K562 (cell line): ENCODE measurements around the gene CUX1. TPM values are rescaled to one million over a fixed set of nuclear protein-coding genes. Genes with fewer than 3 reads are reported as not detected.

ENCODE experiments used
- ATAC-seq: fragments of 200-7000 bp; cut with Tn5 transposase; 3 replicates; pipeline ENCODE4 v1.9.1; 2020; ENCODE audit warnings: moderate library complexity
- BruUV-seq: library from RNA; stranded (reverse); fragments of 400-500 nt; replicated peaks from 2 replicates; lab custom pipeline; 2021; lab: Mats Ljungman, UMichigan
- CTCF ChIA-PET: fragments of 300-600 bp; formaldehyde crosslinking; extraction: SDS; loops from one replicate; lab custom pipeline; 2021; ENCODE audit warnings: low intra/inter-chr PET ratio; lab: Yijun Ruan, JAX
- POLR2A ChIA-PET: fragments of 300-600, 350-650 bp; sonication (Branson Sonifier 250); formaldehyde crosslinking; extraction: SDS; loops from one replicate; lab custom pipeline; 2021; ENCODE audit warnings: antibody characterized with exemption, inconsistent platforms; lab: Yijun Ruan, JAX
- DNase-seq, 4 experiments: peaks; one replicate each; pipeline versions ENCODE4 v3.0.0 to v3.0.0-alpha.2; 2011 to 2018; ENCODE audit warnings: low spot score in 3 of 4, mixed read lengths in 3 of 4; ENCODE audit errors: extremely low read depth in 1 of 4
- FAIRE-seq: peaks from 2 replicates; lab custom pipeline; 2011; peaks lifted over from hg19 to GRCh38; lab: Jason Lieb, UNC
- H2AFZ ChIP-seq: 2 replicates; pipeline ENCODE4 v1.6.0; 2011; ENCODE audit warnings: low read depth, low read length, control low read depth, inconsistent platforms
- H3K27ac ChIP-seq: fragments of 200-600 bp; 3 replicates; pipeline ENCODE4 v1.8.0; 2011; ENCODE audit warnings: low read depth, mild to moderate bottlenecking, control low read depth, inconsistent platforms, low read length, moderate library complexity, mixed read lengths; ENCODE audit errors: extremely low read depth
- H3K27me3 ChIP-seq, 2 experiments: fragments of 300-600 bp in 1 of 2; 2 replicates in 1 of 2; 3 replicates in 1 of 2; pipeline versions ENCODE4 v1.6.0 to v1.8.0; 2011; ENCODE audit warnings: inconsistent platforms in 2 of 2, low read length in 2 of 2, mild to moderate bottlenecking in 1 of 2, mixed read lengths in 1 of 2, moderate library complexity in 1 of 2; ENCODE audit not compliant: control insufficient read depth in 2 of 2, insufficient read depth in 2 of 2
- H3K36me3 ChIP-seq: fragments of 300-600 bp; 3 replicates; pipeline ENCODE4 v1.8.0; 2011; ENCODE audit warnings: mild to moderate bottlenecking, low read length, inconsistent platforms; ENCODE audit not compliant: control insufficient read depth, insufficient read depth
- H3K4me1 ChIP-seq, 2 experiments: fragments of 200-600 bp in 1 of 2; replicated peaks in 1 of 2; 2 replicates in 1 of 2; 3 replicates in 1 of 2; pipeline versions ENCODE4 v1.5.1 to v1.8.0; 2011; ENCODE audit warnings: inconsistent platforms in 2 of 2, low read length in 2 of 2, mild to moderate bottlenecking in 1 of 2, mixed read lengths in 1 of 2, moderate library complexity in 1 of 2; ENCODE audit not compliant: control insufficient read depth in 2 of 2, insufficient read depth in 2 of 2
- H3K4me2 ChIP-seq: 2 replicates; pipeline ENCODE4 v1.6.1; 2011; ENCODE audit warnings: low read length, control low read depth, inconsistent platforms, mixed read lengths; ENCODE audit not compliant: insufficient read depth
- H3K4me3 ChIP-seq: fragments of 200-600 bp; sonication (generic), shearing (Covaris generic); 2 replicates; pipeline ENCODE4 v1.5.1; 2016; ENCODE audit warnings: control low read depth, inconsistent platforms
- H3K79me2 ChIP-seq: fragments of 200-600 bp; 3 replicates; pipeline ENCODE4 v1.8.0; 2011; ENCODE audit warnings: low read length, inconsistent platforms; ENCODE audit not compliant: control insufficient read depth, insufficient read depth
- H3K9ac ChIP-seq, 2 experiments: 2 replicates each; pipeline versions ENCODE4 v1.6.0 to v1.6.1; 2011; ENCODE audit warnings: low read depth in 2 of 2, low read length in 2 of 2, control low read depth in 1 of 2, inconsistent platforms in 1 of 2, mild to moderate bottlenecking in 1 of 2, mixed read lengths in 1 of 2; ENCODE audit not compliant: insufficient read depth in 1 of 2
- H3K9me1 ChIP-seq: one replicate; pipeline ENCODE4 v1.6.0; 2011; ENCODE audit warnings: inconsistent platforms, mild to moderate bottlenecking, low read length, moderate library complexity; ENCODE audit not compliant: control insufficient read depth, insufficient read depth
- H3K9me3 ChIP-seq: replicated peaks from 2 replicates; pipeline ENCODE4 v1.5.1; 2011; ENCODE audit warnings: low read depth, low read length, inconsistent platforms; ENCODE audit not compliant: control insufficient read depth, insufficient read depth
- H4K20me1 ChIP-seq: replicated peaks from 2 replicates; pipeline ENCODE4 v1.6.1; 2011; ENCODE audit warnings: low read length, inconsistent platforms, mixed read lengths; ENCODE audit not compliant: control insufficient read depth, insufficient read depth
- CTBP1 ChIP-seq: fragments of 450-650 bp; IDR thresholded peaks from 2 replicates; pipeline ENCODE4 v1.6.1; 2016; ENCODE audit warnings: borderline replicate concordance
- CTCF ChIP-seq, 3 experiments: IDR thresholded peaks in 2 of 3; conservative IDR thresholded peaks in 1 of 3; 2 replicates each; pipeline ENCODE4 v1.5.1; 2011 to 2012; ENCODE audit warnings: low read length in 3 of 3, mild to moderate bottlenecking in 3 of 3, control low read depth in 2 of 3, improper control_type of control experiment in 1 of 3, inconsistent platforms in 1 of 3, low read depth in 1 of 3, mixed read lengths in 1 of 3, moderate library complexity in 1 of 3; ENCODE audit not compliant: insufficient read depth in 2 of 3
- ESRRA ChIP-seq: fragments of 450-650 bp; IDR thresholded peaks from 2 replicates; pipeline ENCODE4 v1.6.1; 2014; ENCODE audit warnings: low read depth, mild to moderate bottlenecking, moderate library complexity, borderline replicate concordance
- MXI1 ChIP-seq: IDR thresholded peaks from 2 replicates; pipeline ENCODE4 v1.6.1; 2011; ENCODE audit warnings: low read depth, mild to moderate bottlenecking, improper control_type of control experiment, low read length
- NR2C1 ChIP-seq, 2 experiments: fragments of 450-650 bp; IDR thresholded peaks; 2 replicates each; pipeline ENCODE4 v1.6.1; 2017; ENCODE audit warnings: mild to moderate bottlenecking in 2 of 2, antibody characterized with exemption in 1 of 2, inconsistent platforms in 1 of 2, missing compliant biosample characterization in 1 of 2, missing genetic modification characterization in 1 of 2
- NRF1 ChIP-seq, 2 experiments: fragments of 450-650 bp; IDR thresholded peaks in 1 of 2; conservative IDR thresholded peaks in 1 of 2; 2 replicates each; pipeline ENCODE4 v1.6.1; 2014; ENCODE audit warnings: mild to moderate bottlenecking in 2 of 2
- NUFIP1 ChIP-seq: fragments of 450-650 bp; IDR thresholded peaks from 2 replicates; pipeline ENCODE4 v1.6.1; 2018; ENCODE audit not compliant: partially characterized antibody
- RAD21 ChIP-seq, 2 experiments: fragments of 250-450 bp in 1 of 2; fragments of 450-650 bp in 1 of 2; sonication (Bioruptor Pico) in 1 of 2; formaldehyde crosslinking in 1 of 2; IDR thresholded peaks in 1 of 2; conservative IDR thresholded peaks in 1 of 2; 2 replicates each; pipeline versions ENCODE4 v1.4.0 to v1.8.0; 2020 to 2022; ENCODE audit warnings: mild to moderate bottlenecking in 2 of 2, moderate library complexity in 1 of 2
- SMAD2 ChIP-seq: fragments of 150-350 bp; IDR thresholded peaks from 2 replicates; pipeline ENCODE4 v1.6.1; 2014; ENCODE audit warnings: low read depth, mild to moderate bottlenecking, low read length
- WGBS: fragments of 100-300 bp; shearing (Covaris generic); methylation state at CpG from one replicate; pipeline ENCODE4 v1.1.6; 2016; ENCODE audit warnings: low coverage, mixed read lengths; ENCODE audit not compliant: insufficient coverage; ENCODE audit errors: missing lambda C conversion rate; 5-methylcytosine and 5-hydroxymethylcytosine counted together
- in situ Hi-C: fragments of 300-500 bp; cut with MboI; formaldehyde crosslinking; loops from 4 replicates; pipeline ENCODE4 v1.15.0; 2018; ENCODE audit warnings: inconsistent platforms, mixed read lengths
- intact Hi-C: fragments of 100-400 bp; cut with micrococcal nuclease; formaldehyde crosslinking; loops from 2 replicates; pipeline ENCODE4 v1.14.2; 2022
- polyA plus RNA-seq, 8 experiments: library from polyadenylated mRNA; depleted of rRNA in 4 of 8; stranded (reverse) in 5 of 8; unstranded in 3 of 8; fragments of >200 nt; fragmentation: Nextera tagmentation in 2 of 8; fragmentation: Illumina TruSeq in 1 of 8; extraction: Ambion mirVana in 2 of 8; extraction: Trizol in 1 of 8; gene quantifications; 2 replicates each; pipeline versions ENCODE4 v1.2.1 to v1.2.3, GENCODE V29; 2011 to 2014; ENCODE audit warnings: inconsistent platforms in 1 of 8, missing spikeins in 1 of 8
- total RNA-seq, 7 experiments: library from RNA; depleted of rRNA in 6 of 7; stranded (reverse); fragments of >200 nt in 6 of 7; fragmentation: Illumina TruSeq in 2 of 7; extraction: Trizol in 2 of 7; gene quantifications; 2 replicates each; pipeline versions ENCODE4 v1.2.1 to v1.2.3, GENCODE V29; 2011 to 2021; ENCODE audit warnings: low replicate concordance in 1 of 7
- TF ChIP-seq, protein P1 (sequence below), 3 experiments: fragments of 200-800 bp in 1 of 3; sonication (Bioruptor generic) in 1 of 3; sonication (generic) in 1 of 3; formaldehyde crosslinking in 1 of 3; IDR thresholded peaks; 2 replicates each; pipeline versions ENCODE4 v1.6.1 to v1.8.0; 2016 to 2022; ENCODE audit warnings: mild to moderate bottlenecking in 2 of 3, missing compliant biosample characterization in 2 of 3, missing genetic modification characterization in 2 of 3, missing genetic modification reagents in 1 of 3
- TF ChIP-seq, protein P2 (sequence below): IDR thresholded peaks from 2 replicates; pipeline ENCODE4 v1.6.1; 2011; ENCODE audit warnings: borderline replicate concordance, low read depth, mild to moderate bottlenecking, moderate library complexity, low read length; ENCODE audit not compliant: insufficient read depth, poor library complexity, severe bottlenecking

CUX1 gene
- total and polyA plus RNA-seq, 9 of the 15 experiments (the other 6 are each of a cell fraction or from before 2014, with no cell fraction given), result 3.6 to 55.3 (median 25.2) TPM

DNA sequence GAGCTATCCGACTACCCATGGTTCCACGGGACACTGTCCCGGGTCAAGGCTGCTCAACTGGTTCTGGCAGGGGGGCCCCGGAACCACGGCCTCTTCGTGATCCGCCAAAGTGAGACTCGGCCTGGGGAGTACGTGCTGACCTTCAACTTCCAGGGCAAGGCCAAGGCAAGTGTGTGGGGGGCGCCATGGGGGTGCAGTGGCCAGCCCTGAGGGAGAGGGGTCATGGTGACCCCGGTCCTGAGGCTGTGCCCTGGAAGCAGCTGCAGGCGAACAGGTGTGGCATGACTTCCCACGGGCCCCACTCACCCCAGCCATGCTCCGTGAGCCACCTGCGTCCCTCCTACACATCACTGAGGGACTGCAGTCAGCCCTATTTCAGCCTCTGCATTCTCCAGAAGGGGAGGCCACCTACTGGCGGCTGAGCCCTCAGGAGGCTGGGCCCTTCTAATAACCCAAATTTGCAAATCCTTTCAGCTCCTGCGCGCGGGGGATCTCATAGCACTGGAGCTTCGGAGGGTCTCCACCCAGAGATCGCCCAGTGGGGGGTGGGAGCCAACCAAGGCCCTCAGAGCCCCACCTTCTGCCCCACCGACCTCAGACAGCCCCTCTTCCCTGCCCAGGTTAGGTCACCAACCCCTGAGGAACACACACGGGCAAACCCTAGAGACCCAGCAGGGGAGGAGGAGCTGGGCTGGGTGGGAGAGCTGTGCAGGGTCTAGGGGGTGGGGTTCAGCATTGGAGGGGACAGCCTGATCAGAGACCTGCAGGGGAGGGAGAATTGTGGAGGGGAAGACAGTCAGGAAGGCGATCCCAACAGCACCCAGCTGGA lies 500.0 kb downstream of the CUX1 start:
- Histone ChIP-seq H3K4me3 (no peak overlapping the region), H3K4me2 (no peak overlapping the region), H3K4me1 (peaks cover 0 to 35% of the 10 kb centered on the region in 2 experiments; a peak in 3 of 5 replicates), H3K79me2 (no peaks in the 10 kb centered on the region), H3K9me3 (no peaks in the 10 kb centered on the region), H2AFZ (no peak overlapping the region), H3K9me1 (no peaks in the 10 kb centered on the region), H3K9ac (peak overlapping the region in 1 of 2 experiments; percentile 79; a peak in 2 of 4 replicates), H4K20me1 (0 out of 2 replicates have a peak, but pooled peaks cover 10% of the 10 kb centered on the region), H3K27ac (no peak overlapping the region), H3K27me3 (peaks cover 46 to 79% of the 10 kb centered on the region in 2 experiments), H3K36me3 (no peaks in the 10 kb centered on the region)
- in situ Hi-C loops, result loop anchor here (25.0 kb wide), 1 partner anchor 345 kb away; the partner anchor contains the start of genes POLR2J2 and SPDYE2B
- peak; percentile 37 to 56 (median 44) for DNase-seq
- no peak for FAIRE-seq
- intact Hi-C loops, result no loop called here
- WGBS, result 3% methylated on average over 23 of the region's 24 CpGs
- BruUV-seq, result no TSS peak
- ChIA-PET POLR2A (no interaction called here), CTCF (no interaction called here)
- peak; percentile 78 for ATAC-seq
- TF ChIP-seq, protein P1, sequence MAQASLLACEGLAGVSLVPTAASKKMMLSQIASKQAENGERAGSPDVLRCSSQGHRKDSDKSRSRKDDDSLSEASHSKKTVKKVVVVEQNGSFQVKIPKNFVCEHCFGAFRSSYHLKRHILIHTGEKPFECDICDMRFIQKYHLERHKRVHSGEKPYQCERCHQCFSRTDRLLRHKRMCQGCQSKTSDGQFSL (CRISPR knock-in tag; IDR thresholded peaks at IDR 0.05), result peak; percentile 57; the same call in 1 of the 2 replicates
- TF ChIP-seq, protein P1 (tag; IDR thresholded peaks at IDR 0.05), result no peak
- 0 out of 2 replicates have a peak, but pooled peaks have one; percentile 27 for TF ChIP-seq CTBP1
- peak; percentile 47 to 51 (median 49) for TF ChIP-seq CTCF (IDR thresholded peaks at IDR 0.05 in 2 of 3, conservative IDR thresholded peaks at IDR 0.05 in 1 of 3; ENCODE audit: insufficient read depth in 2 of 3, low read depth in 1 of 3, low read length in 3 of 3)
- TF ChIP-seq NRF1 (conservative IDR thresholded peaks at IDR 0.05 in 1 of 2, IDR thresholded peaks at IDR 0.05 in 1 of 2), result 0 out of 4 replicates have a peak, but pooled peaks of 1 of the 2 experiments have one; percentile 16
- TF ChIP-seq SMAD2, result no peak
- peak in 1 of 2 experiments; percentile 44; a peak in 2 of 4 replicates for TF ChIP-seq RAD21 (CRISPR knock-in tag; conservative IDR thresholded peaks at IDR 0.05 in 1 of 2, IDR thresholded peaks at IDR 0.05 in 1 of 2)
- no peak for TF ChIP-seq MXI1
- no peak for TF ChIP-seq NUFIP1
- TF ChIP-seq, protein P2, sequence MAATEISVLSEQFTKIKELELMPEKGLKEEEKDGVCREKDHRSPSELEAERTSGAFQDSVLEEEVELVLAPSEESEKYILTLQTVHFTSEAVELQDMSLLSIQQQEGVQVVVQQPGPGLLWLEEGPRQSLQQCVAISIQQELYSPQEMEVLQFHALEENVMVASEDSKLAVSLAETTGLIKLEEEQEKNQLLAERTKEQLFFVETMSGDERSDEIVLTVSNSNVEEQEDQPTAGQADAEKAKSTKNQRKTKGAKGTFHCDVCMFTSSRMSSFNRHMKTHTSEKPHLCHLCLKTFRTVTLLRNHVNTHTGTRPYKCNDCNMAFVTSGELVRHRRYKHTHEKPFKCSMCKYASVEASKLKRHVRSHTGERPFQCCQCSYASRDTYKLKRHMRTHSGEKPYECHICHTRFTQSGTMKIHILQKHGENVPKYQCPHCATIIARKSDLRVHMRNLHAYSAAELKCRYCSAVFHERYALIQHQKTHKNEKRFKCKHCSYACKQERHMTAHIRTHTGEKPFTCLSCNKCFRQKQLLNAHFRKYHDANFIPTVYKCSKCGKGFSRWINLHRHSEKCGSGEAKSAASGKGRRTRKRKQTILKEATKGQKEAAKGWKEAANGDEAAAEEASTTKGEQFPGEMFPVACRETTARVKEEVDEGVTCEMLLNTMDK, result peak; percentile 21
- 0 out of 2 replicates have a peak, but pooled peaks have one; percentile 27 for TF ChIP-seq ESRRA
- TF ChIP-seq NR2C1 (IDR thresholded peaks at IDR 0.05), result no peak
- TF ChIP-seq NR2C1 (tag; IDR thresholded peaks at IDR 0.05), result no peak
